IMR-90 (cell line): Measurements from ENCODE around the gene LCE1E.

Source experiments
- CHD1 ChIP-seq: IDR thresholded peaks from 2 replicates; pipeline ENCODE4 v1.6.1; 2012; ENCODE audit warnings: low read depth, low read length, improper control_type of control experiment
- CTCF ChIP-seq: conservative IDR thresholded peaks from 2 replicates; pipeline ENCODE4 v1.5.1; 2012; ENCODE audit warnings: mild to moderate bottlenecking, low read depth, low read length, improper control_type of control experiment
- FOS ChIP-seq: fragments of 150-350 bp; IDR thresholded peaks from 2 replicates; pipeline ENCODE4 v1.6.1; 2016; ENCODE audit warnings: low read depth, low read length
- POLR2A ChIP-seq: IDR thresholded peaks from 2 replicates; pipeline ENCODE4 v1.6.1; 2012; ENCODE audit warnings: mild to moderate bottlenecking, low read depth, low read length
- RFX5 ChIP-seq: IDR thresholded peaks from 2 replicates; pipeline ENCODE4 v1.8.0; 2012; ENCODE audit warnings: low read depth, mild to moderate bottlenecking, low read length, moderate library complexity

DNA sequence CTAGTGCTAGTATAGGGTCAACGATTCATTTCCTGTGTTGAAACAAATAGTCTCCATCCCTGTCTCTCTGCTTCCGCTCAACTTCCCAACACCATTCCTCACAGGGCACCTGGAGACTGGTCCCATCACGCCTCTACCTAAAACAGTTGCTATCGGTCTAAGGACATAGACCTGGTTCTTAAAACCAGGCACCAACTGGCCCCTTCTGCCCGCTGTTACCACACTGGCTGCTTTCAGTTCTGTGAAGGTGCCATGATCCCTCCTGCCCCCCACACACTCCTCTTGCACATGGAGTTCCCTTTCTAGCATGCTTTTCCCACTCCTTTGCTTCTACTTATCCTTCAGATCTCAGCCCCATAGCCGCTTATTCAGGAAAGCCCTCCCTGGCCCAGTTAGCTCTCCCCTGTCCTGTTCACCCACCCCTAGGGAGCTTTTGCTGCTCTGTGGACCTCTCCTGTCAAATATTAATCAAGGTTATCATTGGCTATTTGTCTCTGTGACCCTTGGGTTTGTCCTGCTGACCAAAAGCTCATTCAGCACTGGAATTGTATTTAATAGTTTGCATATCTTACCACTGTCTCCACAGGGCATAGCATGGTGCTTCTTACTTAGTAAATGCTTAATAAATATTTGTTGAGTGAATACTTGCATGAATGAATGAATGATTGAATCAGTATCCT lies 40.2 kb upstream of the LCE1E start:
- TF ChIP-seq CTCF = no peak
- no peak for TF ChIP-seq POLR2A
- no peak for TF ChIP-seq RFX5
- TF ChIP-seq CHD1 = no peak
- TF ChIP-seq FOS = no peak
